SU-DHL-6 (cell line): ENCODE measurements around the gene PIK3CA.

Experiments used
- EZH2phosphoT487 ChIP-seq: fragments of 200-600 bp; sonication (generic), shearing (Covaris generic); conservative IDR thresholded peaks from 2 replicates; pipeline ENCODE4 v1.6.1; 2018; ENCODE audit warnings: mild to moderate bottlenecking, antibody characterized with exemption, low read length, moderate library complexity, mixed read lengths
- TF ChIP-seq, protein P1 (sequence below): fragments of 200-600 bp; sonication (generic); IDR thresholded peaks from one replicate; pipeline ENCODE4 v1.5.1; 2017; ENCODE audit warnings: antibody characterized with exemption, mild to moderate bottlenecking, low read length, moderate library complexity; ENCODE audit not compliant: insufficient read depth, poor library complexity, severe bottlenecking

DNA sequence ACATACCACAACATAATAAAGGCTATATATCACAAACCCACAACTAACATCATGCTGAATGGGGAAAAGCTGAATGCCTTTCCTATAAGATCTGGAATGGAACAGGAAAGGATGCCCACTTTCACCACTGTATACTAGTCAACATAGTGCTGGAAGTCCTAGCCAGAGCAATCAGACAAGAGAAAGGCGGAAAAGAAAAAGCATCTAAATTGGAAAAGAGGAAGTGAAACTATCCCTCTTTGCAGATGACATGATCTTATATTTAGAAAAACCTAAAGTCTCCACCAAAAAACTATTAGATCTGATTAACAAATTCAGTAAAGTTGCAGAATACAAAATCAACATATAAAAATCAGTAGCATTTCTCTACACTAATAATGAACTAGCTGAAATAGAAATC is 14.6 kb upstream of the PIK3CA start:
- TF ChIP-seq, protein P1, sequence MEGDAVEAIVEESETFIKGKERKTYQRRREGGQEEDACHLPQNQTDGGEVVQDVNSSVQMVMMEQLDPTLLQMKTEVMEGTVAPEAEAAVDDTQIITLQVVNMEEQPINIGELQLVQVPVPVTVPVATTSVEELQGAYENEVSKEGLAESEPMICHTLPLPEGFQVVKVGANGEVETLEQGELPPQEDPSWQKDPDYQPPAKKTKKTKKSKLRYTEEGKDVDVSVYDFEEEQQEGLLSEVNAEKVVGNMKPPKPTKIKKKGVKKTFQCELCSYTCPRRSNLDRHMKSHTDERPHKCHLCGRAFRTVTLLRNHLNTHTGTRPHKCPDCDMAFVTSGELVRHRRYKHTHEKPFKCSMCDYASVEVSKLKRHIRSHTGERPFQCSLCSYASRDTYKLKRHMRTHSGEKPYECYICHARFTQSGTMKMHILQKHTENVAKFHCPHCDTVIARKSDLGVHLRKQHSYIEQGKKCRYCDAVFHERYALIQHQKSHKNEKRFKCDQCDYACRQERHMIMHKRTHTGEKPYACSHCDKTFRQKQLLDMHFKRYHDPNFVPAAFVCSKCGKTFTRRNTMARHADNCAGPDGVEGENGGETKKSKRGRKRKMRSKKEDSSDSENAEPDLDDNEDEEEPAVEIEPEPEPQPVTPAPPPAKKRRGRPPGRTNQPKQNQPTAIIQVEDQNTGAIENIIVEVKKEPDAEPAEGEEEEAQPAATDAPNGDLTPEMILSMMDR, result no peak
- TF ChIP-seq EZH2phosphoT487, result no peak
